PFSK-1 (cell line): Measurements from ENCODE around the gene MORN1.

Source experiments
- FOXP2 ChIP-seq: optimal IDR thresholded peaks from 2 replicates; pipeline ENCODE3; 2011; ENCODE audit warnings: borderline replicate concordance, control low read depth, inconsistent platforms; ENCODE audit not compliant: insufficient read depth; ENCODE audit errors: extremely low read length, extremely low read depth
- POLR2AphosphoS5 ChIP-seq: IDR thresholded peaks from 2 replicates; pipeline ENCODE4 v1.6.1; 2012; ENCODE audit warnings: low read depth, mild to moderate bottlenecking, control low read depth, low read length, moderate library complexity
- TAF1 ChIP-seq: IDR thresholded peaks from 2 replicates; pipeline ENCODE4 v1.6.1; 2012; ENCODE audit warnings: low read length, control low read depth, borderline replicate concordance; ENCODE audit not compliant: insufficient read depth
- TF ChIP-seq, protein P1 (sequence below), 2 experiments: IDR thresholded peaks; 2 replicates each; pipeline versions ENCODE4 v1.6.1 to v1.8.0; 2011 to 2012; ENCODE audit warnings: low read depth in 2 of 2, low read length in 2 of 2, control low read depth in 1 of 2, inconsistent platforms in 1 of 2, mild to moderate bottlenecking in 1 of 2, moderate library complexity in 1 of 2; ENCODE audit not compliant: insufficient read depth in 1 of 2

GRCh38 chr1:2298685-2299084 is 92.7 kb downstream of the MORN1 start:
- TF ChIP-seq, protein P1, sequence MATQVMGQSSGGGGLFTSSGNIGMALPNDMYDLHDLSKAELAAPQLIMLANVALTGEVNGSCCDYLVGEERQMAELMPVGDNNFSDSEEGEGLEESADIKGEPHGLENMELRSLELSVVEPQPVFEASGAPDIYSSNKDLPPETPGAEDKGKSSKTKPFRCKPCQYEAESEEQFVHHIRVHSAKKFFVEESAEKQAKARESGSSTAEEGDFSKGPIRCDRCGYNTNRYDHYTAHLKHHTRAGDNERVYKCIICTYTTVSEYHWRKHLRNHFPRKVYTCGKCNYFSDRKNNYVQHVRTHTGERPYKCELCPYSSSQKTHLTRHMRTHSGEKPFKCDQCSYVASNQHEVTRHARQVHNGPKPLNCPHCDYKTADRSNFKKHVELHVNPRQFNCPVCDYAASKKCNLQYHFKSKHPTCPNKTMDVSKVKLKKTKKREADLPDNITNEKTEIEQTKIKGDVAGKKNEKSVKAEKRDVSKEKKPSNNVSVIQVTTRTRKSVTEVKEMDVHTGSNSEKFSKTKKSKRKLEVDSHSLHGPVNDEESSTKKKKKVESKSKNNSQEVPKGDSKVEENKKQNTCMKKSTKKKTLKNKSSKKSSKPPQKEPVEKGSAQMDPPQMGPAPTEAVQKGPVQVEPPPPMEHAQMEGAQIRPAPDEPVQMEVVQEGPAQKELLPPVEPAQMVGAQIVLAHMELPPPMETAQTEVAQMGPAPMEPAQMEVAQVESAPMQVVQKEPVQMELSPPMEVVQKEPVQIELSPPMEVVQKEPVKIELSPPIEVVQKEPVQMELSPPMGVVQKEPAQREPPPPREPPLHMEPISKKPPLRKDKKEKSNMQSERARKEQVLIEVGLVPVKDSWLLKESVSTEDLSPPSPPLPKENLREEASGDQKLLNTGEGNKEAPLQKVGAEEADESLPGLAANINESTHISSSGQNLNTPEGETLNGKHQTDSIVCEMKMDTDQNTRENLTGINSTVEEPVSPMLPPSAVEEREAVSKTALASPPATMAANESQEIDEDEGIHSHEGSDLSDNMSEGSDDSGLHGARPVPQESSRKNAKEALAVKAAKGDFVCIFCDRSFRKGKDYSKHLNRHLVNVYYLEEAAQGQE (IDR thresholded peaks at IDR 0.05; ENCODE audit: insufficient read depth in 1 of 2, low read depth in 2 of 2, low read length in 2 of 2) = no peak
- TF ChIP-seq POLR2AphosphoS5 = no peak
- no peak for TF ChIP-seq TAF1
- no peak for TF ChIP-seq FOXP2
